ENCODE data around the gene SESN2.
A peak's percentile ranks its signal among the peaks of the same experiment; 100 is the strongest.

The SESN2 gene, protein sequence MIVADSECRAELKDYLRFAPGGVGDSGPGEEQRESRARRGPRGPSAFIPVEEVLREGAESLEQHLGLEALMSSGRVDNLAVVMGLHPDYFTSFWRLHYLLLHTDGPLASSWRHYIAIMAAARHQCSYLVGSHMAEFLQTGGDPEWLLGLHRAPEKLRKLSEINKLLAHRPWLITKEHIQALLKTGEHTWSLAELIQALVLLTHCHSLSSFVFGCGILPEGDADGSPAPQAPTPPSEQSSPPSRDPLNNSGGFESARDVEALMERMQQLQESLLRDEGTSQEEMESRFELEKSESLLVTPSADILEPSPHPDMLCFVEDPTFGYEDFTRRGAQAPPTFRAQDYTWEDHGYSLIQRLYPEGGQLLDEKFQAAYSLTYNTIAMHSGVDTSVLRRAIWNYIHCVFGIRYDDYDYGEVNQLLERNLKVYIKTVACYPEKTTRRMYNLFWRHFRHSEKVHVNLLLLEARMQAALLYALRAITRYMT

DNA sequence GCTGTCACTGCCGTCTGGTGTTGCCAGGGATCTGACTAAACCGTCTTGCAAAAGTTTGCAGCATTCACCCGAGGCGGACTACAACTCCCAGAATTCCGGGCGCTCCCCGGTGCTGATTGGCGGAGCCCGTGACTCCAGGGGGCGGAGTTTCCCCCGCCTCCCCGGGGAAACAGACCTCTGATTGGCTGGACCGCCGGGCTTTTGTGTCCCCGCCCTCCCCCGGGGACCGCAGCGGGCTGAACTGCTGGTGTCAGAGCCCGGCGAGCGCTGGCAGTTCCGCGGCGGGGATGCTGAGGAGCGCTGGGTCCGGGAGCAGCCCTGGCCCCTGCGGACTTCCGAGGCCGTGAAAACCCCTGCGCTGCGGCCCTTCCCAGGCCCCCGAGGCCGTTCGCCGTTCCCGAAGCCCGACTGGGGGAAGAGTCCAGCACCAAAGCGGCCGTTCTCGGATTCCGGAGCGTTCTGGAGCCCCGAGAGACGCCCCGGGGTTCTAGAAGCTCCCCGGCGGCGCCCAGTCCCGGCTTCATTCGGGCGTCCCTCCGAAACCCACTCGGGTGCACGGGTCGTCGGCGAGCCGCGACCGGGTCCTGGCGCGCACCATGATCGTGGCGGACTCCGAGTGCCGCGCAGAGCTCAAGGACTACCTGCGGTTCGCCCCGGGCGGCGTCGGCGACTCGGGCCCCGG is at the start of gene SESN2:
TSS of gene SESN2 (plus strand) at position 267 of the 682 bp plus-strand sequence. CDS start at position 597, 330 bp downstream.
- DNase-seq = peak; percentile 98

DNA sequence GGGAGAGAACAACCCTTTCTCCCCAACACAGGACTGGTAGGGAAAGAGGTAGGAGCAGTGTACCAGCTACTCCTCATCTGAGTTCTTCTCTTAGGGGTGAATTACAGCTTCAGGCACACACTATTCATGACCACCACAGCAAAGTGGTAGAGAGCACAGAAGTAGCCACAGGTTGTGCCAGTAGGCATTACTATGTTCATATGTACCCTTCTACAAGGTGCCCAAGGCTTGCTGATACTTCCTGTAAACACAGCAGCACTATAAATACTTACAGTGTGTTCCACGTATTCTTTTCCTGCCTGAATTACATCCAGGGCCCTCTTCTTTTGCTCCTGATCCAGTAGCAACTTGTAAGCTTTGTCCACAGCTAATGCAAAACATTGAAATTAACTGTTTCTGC is 49.6 kb upstream of the SESN2 start:
- DNase-seq = no peak

DNA sequence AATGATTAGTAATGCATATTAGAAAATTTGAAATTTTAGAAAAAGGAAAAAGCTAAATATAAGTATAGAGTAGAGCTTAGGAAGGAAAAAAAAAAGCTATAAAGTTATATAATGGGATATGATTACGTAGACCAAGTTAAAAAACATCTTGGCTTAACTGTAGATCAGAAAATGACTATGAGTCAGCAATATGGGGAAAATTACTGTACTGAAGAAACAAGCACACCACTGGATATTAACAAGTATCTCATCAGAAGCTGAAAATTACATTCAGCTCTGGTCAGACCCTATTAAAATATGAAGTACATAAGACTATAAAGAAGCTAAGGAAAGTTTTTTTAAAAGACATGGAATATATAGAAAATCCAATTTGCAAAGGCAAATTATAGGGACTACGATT is 46.0 kb upstream of the SESN2 start:
- DNase-seq = no peak

DNA sequence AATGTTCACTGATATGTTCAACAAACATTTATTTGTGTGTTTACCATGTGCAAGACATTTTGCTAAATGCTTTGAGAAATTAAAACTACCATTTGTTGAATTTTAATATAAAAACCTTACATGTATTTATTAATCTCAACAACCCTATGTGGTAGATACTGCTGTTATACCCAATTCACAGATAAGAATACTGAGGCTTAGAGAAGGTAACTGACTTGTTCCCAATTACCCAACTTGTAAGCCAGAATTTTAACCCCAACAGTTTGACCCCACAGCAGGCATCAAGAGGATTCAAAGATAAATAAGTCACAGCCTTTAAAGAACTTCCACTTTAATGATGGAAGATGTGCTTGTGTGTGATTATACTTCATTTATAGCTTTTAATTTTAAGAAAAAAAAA is 30.2 kb upstream of the SESN2 start:
- DNase-seq = no peak

DNA sequence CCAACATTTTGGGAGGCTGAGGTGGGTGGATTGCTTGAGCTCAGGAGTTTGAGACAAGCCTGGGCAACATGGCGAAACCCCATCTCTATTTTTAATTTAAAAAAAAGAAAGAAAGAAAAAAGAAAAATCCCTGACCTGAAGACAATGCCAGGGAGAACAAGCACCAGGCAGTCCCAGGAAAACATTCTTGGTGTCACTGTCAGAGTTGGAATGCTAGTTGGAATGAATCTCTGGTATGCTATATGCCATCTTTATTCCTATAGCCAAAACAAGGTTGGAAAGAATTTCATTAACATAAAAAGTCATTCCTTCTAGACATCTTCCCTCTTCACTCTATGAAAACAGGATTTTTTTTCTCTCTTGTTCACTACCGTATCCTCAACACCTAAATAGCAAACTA is 29.3 kb upstream of the SESN2 start:
- no peak for DNase-seq

DNA sequence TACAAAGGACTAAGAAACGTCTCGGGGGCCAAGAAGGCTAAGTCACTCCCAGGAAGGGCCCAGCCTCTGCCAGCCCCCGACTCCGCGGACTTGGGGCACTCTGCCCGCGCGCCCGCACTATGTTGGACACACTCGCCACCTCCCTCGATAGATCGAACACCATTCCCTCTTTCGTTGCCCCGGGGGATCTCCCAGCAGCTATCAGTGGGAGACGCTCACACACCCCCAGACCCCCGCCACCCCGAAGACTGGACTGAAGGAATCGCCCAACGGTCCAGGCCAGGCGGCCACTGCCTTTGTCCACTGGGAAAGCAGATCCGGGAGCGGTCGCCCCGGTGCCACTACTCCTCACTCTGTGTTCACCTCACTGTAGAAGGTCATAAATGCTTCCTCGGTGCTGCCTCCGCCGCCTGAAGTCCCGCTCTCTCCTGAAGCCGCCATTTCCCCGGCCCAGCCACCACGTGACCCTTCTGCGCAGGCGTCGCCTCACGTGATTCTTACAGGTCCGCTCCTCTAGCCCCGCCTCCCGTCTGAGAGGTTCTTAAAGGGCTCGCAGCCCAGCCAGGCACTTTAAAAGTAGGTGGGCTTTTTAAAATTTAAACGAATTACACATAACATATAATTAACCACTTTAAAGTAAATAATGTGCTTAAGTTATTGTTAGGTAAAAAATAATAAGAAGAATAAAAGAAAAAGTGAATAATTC is 26.6 kb upstream of the SESN2 start, which contains the start of gene DNAJC8:
TSS of gene DNAJC8 (minus strand) at position 472 of the 706 bp plus-strand sequence. CDS start at position 441, 31 bp downstream.
- DNase-seq = peak; percentile 94

DNA sequence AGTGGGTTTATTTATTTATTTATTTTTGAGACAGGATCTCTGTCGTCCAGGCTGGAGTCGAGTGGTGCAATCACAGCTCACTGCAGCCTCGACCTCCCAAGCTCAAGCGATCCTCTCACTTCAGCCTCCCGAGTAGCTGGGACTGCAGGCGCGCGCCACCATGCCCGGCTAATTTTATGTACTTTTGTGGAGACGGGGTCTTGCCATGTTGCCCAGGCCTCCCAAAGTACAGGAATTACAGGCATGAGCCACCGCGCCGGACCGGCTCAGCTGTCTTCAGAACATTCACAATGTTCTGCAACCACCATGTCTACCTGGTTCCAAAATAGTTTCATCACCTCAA is 26.1 kb upstream of the SESN2 start:
- DNase-seq = no peak

DNA sequence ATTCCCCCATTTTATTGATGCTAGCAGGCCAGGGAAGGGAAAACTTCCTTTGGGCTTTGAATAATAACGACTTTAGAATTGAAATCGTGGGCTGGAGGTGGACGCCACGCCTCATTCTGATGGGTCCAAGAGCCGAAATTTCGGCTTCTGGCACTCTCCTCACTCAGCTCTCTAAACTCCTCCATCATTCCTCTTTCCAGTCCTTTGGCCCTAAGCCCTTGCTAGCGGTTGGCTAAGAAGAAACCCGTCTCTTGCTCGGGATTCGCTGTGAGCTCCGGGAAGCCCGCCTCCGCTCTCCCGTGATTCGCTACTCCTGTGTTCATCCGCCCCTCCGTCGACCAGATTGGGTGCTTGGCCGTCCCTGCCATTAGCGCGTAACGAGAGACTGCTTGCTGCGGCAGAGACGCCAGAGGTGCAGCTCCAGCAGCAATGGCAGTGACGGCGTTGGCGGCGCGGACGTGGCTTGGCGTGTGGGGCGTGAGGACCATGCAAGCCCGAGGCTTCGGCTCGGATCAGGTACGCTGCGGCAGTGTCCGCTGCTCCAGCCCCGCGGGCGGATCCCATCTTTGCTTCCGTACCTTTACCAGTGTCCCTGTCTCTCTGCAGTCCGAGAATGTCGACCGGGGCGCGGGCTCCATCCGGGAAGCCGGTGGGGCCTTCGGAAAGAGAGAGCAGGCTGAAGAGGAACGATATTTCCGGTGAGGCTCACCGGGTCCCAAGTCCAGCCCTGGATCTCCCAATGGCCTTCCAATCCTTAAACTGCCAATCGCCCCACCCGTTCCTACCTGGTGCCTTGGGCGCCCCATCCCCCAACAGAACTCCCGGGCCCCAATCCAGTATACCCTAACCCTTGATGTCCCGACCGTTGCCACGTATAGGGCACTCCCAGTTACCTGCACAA is 23.3 kb upstream of the SESN2 start, which contains the start of gene ATP5IF1:
TSS of gene ATP5IF1 (plus strand) at position 370 of the 901 bp plus-strand sequence. CDS start at position 430, 60 bp downstream.
- DNase-seq = peak; percentile 98

DNA sequence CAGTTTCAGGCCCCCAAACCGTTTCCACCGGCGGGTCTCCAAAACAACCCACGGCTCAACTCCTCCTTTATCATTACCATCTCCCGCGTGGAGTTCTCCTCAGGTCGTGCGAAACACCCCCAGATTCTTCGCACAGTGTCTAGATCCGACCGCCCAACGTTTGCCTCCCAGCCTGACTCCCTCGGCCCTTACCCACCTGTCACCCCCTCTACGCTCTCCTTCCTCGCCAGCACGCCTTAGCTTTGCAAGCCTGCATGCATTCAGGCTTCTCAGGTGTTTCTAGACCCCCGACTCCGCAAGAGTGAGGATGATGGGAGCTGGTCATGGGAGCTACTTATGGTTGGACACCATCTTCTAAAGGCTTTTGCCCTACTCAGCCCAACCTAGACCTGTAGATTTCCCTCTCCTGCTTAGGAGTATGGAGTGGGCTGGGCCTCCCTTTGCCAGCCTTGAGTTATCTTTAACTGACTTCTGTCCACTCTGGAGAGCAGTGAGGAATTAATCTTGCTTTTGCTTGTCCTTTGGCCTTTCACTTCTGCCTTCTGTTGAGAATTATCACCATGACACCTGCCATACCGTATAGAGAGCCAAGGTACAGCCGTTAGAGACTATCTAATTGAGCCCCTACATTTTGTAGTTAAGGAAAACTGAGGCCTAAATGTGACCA is 22.5 kb upstream of the SESN2 start:
- no peak for DNase-seq

DNA sequence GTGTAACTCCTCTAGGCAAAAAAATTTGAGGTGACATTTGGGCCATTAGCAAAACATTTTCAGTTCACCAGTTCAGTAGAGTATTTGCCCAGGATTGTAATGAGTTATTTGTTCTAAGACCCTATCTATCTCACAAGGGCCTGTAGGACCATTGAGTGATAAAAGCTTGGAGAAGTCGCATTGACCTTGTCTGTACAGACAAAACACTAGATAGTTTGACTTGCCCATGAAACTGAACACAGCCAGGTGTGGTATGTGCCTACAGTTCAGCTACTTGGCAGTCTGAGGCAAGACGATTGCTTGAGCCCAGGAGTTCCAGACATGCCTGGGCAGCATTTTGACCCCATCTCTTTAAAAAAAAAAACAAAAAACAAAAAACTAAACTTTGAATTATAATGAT is 20.3 kb upstream of the SESN2 start:
- no peak for DNase-seq

DNA sequence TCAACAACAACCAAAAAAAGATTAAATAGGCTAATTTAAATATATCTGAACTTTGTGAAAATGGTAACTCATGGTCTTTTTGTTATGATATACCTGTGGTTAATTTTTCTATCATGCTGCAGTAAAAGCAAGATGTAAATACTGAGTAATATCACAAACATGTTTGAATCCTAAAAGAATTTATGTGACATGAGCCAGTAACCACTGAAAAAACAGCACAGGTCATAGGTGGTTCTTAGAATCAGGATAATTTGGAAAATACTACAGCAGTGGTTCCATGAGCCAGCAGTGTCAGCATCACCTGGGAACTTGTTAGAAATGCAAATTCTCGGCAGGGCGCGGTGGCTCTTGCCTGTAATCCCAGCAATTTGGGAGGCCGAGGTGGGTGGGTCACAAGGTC is 19.3 kb upstream of the SESN2 start:
- no peak for DNase-seq

DNA sequence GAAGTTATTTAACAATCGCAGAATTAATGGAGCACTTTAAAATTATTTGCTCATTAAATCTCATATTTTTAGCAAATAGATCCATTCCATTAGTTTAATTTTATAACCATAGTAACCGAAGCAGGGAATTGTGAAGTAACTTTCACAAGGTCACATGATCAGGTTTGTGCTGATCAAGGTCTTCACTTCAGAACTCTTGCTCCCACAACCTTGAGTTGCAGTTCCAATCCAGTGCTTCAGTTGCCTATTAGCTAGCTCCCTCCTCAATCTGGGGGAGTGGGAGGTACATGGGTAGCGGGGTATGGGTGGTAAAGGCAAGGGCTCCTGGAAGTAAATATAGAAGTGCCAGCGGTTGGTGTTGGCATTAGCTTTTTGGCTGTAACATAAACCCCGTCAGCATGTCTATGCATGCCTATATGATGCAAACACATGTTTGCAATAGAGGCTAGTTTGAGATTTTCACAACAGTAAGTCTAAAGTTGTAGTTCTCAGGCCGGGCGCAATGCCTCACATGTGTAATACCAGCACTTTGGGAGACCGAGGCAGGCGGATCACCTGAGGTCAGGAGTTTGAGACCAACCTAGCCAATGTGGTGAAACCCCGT is 17.6 kb upstream of the SESN2 start:
- no peak for DNase-seq

DNA sequence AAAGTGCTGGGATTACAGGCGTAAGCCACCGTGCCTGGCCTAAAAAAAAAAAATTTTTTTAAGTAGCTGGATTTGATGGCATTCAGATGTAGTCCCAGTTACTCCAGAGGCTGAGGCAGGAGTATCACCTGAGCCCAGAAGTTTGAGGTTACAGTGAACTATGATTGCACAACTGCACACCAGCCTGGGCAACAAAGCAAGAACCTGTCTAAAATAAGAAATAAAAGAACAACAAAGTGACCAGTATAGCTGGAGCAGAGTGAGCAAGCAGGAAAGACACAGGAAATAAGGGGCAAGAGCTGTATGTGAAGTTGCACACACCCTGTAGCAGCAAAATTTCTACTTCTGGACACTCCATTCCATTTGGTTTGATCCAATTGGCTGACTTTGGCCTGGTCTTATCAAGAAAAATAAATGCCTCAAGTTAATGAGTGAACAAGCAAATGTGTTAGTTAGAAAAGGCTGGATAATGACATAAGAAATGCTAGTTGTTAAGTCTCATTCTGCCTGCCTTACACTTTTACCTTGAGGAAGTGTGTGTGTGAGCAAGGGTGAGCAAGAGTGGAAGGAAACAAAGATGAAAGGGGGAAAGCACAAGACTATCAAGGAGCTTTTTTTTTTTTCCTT is 15.5 kb upstream of the SESN2 start:
- DNase-seq = no peak

DNA sequence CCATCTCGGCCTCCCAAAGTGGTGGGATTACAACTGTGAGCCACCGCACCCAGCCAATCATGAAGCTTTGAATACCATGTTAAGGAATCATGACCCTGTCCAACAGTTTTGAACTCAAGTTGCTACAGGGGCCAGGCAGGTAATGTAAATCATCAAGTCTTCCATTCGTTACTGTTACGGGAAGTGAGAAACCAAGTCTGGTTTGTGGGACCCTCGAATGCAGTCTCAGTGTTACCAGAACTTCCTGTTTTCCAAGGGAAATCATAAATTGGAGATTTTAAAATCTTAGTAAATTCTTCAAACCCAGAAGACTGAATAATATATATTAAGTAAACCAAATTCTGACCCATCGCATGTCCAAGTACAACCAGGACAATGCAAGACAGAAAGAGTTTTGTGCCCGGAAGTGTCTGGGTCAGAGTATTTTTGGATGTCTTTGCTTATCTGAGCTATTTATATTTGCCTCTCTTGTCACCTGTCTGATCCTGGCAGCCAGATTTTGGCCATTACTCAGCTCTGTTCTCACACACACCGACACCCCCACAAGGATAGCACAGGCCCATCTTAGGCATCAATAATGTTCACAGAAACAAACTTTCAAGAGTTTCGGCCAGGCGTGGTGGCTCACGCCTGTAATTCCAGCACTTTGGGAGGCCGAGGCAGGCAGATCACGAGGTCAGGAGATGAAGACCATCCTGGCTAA is 14.6 kb upstream of the SESN2 start:
- DNase-seq = no peak

DNA sequence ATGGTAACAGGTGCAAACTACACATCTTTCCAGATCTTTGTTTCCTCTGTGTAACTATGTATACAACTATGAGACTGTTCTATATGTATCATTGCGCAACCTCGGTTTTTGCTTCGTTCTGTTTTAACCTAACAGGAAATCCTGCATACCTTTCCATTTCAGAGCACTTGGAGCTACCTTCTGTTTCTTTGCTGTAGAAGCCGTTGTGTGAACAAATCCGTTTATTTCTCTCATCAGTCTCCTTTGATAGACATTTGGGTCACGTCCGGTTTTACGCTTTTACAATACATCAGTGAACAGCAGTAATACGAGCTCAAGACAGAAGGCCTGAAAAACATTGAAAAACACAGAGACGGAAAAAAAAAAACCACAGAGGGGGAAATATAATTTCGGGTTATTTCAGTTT is 12.9 kb upstream of the SESN2 start:
- DNase-seq = peak; percentile 17

DNA sequence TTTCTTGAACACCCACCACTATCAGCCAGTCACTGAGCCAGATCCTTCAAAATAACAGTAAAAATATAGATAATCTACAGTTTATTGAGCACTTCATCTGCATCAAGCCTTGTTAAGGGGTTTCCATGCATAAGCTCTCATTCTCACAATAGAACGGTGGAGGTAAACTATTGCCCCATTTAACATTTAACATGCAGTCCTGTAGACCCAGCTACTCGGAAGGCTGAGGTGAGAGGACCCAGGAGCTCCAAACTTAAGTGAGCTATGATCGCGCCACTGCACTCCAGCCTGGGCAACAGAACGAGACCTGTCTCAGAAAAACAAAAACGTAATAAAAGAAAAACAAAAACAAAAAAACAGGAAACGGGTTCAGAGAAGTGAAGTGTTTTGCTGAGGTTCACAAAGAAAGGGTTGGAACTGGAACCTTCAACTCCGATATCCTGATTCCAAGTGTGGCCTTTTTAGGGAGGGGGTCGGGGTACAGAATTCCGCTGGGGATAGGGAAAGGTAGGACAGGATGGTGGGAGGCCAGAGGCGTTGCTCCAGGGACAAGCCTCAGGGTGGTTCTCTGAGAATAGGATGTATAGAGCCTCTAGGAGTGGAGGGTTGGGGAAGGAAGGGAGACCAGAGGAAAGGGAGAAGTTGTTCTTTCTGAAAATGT is 11.6 kb upstream of the SESN2 start:
- DNase-seq = no peak

DNA sequence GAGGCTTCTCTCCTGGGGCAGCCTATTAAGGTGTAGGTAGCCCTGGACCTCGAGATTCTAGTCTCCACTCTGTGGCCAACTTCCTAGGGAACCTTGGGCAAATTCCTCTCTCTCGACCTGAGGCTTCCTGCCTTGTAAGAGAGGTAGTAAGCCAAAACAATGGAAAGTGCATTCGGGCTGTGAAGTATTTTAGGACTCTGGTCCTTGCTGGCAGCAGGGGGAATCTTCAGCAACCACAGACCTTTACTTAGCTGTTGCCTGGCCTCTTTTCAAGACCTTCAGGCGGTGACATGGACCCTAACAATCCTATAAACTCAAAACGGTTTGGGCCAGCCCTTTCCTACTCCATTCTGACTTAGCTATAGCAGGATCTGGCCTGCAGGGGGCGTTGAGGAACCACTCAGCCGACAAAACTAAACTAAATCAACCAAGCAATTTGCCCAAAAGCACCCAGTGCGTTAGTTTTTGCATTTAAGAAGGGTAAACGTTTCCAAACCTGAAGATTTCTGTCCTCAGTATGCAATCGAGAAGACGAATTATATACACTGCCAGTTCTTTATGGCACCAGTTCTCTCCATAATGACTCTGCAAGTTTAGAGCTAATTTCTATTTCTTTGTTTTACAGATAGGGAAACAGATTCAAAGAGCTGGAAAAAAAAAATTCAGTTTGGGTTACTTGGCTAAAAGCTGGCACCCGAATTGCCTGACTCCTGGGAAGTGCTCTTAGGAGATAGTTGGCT is 10.9 kb upstream of the SESN2 start:
- DNase-seq = peak; percentile 86

DNA sequence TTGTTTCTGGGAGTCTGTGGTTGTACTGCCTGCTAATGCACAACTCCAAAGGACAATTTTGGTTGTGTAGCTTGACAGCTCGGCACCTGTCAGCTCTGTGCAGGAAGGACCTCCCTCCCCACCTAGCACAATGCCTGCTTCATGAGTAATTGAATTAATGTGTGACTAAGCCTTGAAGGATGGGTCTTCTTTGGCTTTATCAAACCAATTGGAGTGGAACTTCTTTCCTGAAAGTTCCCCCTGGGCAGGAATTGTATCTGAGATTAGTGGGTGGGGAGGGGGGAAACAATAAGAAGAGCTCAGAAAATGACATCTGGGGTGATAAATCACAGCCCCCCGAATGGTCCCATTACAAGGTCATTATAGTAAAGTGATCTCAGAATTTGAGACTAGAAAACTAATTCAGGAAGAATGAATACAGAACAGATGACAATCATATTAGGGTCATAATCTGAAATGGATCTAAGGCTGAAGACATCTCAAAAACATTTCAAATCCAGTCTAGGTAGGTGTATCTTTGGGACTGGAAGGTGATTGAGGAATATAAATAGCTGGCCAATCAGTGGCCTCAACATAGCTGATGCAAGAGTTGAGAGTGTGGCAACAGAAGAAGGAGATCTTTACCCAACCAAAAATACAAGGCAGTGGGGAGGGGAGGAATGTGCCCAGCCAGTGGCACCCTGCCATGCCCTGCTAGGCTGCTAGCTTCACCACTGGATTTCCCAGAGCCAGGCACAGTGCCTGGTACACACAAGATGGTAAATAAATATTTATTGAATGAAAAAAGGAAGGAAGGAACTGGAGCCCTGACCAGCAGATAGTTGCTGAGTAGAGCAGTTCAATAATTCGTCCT is 10.1 kb upstream of the SESN2 start:
- no peak for DNase-seq

Measured in midbrain (tissue), 1 donor.